Astrocyte (in vitro differentiated cells and primary cell): Measurements from ENCODE around the gene DAGLA. TPM values are rescaled to one million over a fixed set of nuclear protein-coding genes. Genes with fewer than 3 reads are reported as not detected.

Experiments
- DNase-seq: peaks from one replicate; pipeline ENCODE4 v3.0.0-alpha.2; 2010; ENCODE audit warnings: low read depth
- FAIRE-seq: peaks from 2 replicates; lab custom pipeline; 2011; peaks lifted over from hg19 to GRCh38; lab: Jason Lieb, UNC
- H2AFZ ChIP-seq: 2 replicates; pipeline ENCODE4 v1.6.0; 2012; ENCODE audit warnings: low read depth, low read length, inconsistent platforms
- H3K27ac ChIP-seq: 2 replicates; pipeline ENCODE4 v1.5.1; 2011; ENCODE audit warnings: low read depth, low read length, inconsistent platforms
- H3K27me3 ChIP-seq: 2 replicates; pipeline ENCODE4 v1.6.0; 2011; ENCODE audit warnings: low read length, inconsistent platforms; ENCODE audit not compliant: insufficient read depth
- H3K36me3 ChIP-seq: 2 replicates; pipeline ENCODE4 v1.5.1; 2011; ENCODE audit warnings: low read length, inconsistent platforms; ENCODE audit not compliant: insufficient read depth
- H3K4me1 ChIP-seq: 2 replicates; pipeline ENCODE4 v1.5.1; 2011; ENCODE audit warnings: low read length, inconsistent platforms; ENCODE audit not compliant: insufficient read depth
- H3K4me2 ChIP-seq: 2 replicates; pipeline ENCODE4 v1.6.0; 2012; ENCODE audit warnings: low read length, inconsistent platforms
- H3K4me3 ChIP-seq: 2 replicates; pipeline ENCODE4 v1.5.1; 2011; ENCODE audit warnings: low read depth, mild to moderate bottlenecking, low read length, inconsistent platforms; ENCODE audit not compliant: insufficient read depth
- H3K79me2 ChIP-seq: 2 replicates; pipeline ENCODE4 v1.6.0; 2012; ENCODE audit warnings: mild to moderate bottlenecking, low read length, inconsistent platforms; ENCODE audit not compliant: insufficient read depth
- H3K9ac ChIP-seq: 2 replicates; pipeline ENCODE4 v1.6.0; 2012; ENCODE audit warnings: mild to moderate bottlenecking, low read length, inconsistent platforms
- H3K9me3 ChIP-seq: 2 replicates; pipeline ENCODE4 v1.5.1; 2012; ENCODE audit warnings: low read depth, mild to moderate bottlenecking, low read length, inconsistent platforms; ENCODE audit not compliant: insufficient read depth
- H4K20me1 ChIP-seq: 2 replicates; pipeline ENCODE4 v1.6.0; 2012; ENCODE audit warnings: low read length, inconsistent platforms; ENCODE audit not compliant: insufficient read depth
- H3K27ac Mint-ChIP-seq: one replicate; pipeline ENCODE4 v1.8.0; 2021; ENCODE audit warnings: mild to moderate bottlenecking, mixed read lengths; ENCODE audit not compliant: unreplicated experiment
- H3K27me3 Mint-ChIP-seq: one replicate; pipeline ENCODE4 v1.8.0; 2021; ENCODE audit warnings: low read depth, mixed read lengths; ENCODE audit not compliant: unreplicated experiment
- H3K36me3 Mint-ChIP-seq: one replicate; pipeline ENCODE4 v1.8.0; 2021; ENCODE audit warnings: low read depth, mixed read lengths; ENCODE audit not compliant: unreplicated experiment
- H3K4me1 Mint-ChIP-seq: one replicate; pipeline ENCODE4 v1.8.0; 2021; ENCODE audit warnings: low read depth, mixed read lengths; ENCODE audit not compliant: unreplicated experiment
- H3K4me3 Mint-ChIP-seq: one replicate; pipeline ENCODE4 v1.8.0; 2021; ENCODE audit warnings: mild to moderate bottlenecking, moderate library complexity, mixed read lengths; ENCODE audit not compliant: unreplicated experiment
- H3K9me3 Mint-ChIP-seq: one replicate; pipeline ENCODE4 v1.8.0; 2021; ENCODE audit warnings: mild to moderate bottlenecking, mixed read lengths; ENCODE audit not compliant: unreplicated experiment
- EZH2 ChIP-seq: IDR thresholded peaks from 2 replicates; pipeline ENCODE4 v1.6.1; 2012; ENCODE audit warnings: mild to moderate bottlenecking, low read length, inconsistent platforms; ENCODE audit not compliant: insufficient read depth
- total RNA-seq: library from RNA; stranded (reverse); gene quantifications from 2 replicates; pipeline ENCODE4 v1.2.1, GENCODE V29; 2021
- TF ChIP-seq, protein P1 (sequence below): IDR thresholded peaks from 2 replicates; pipeline ENCODE4 v1.5.1; 2011; ENCODE audit warnings: low read depth, mild to moderate bottlenecking, inconsistent platforms, low read length, moderate library complexity; ENCODE audit not compliant: insufficient read depth

DAGLA gene
- total RNA-seq, 1 donor from 2014 or later, result 5.5 TPM

DNA sequence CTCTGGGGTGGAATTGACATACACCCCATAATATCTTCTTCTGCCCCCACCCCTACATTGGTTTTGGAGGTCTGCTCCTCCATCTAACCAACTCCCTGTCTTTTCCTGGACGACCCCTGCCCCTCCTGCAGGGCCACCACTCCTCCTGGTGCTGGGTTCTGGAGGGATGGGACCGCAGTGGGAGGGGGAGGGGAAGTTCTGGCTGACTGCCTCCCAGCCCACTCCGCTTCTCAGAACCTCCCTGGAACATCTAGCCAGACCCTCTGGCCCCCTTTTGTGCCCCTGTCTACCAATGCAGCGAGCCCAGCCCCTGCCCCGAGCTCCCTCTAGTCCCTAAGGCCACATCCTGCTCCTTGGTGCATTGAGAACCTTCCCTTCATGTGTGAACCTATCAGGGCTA lies 73.5 kb downstream of the DAGLA start:
- peak overlapping the region; percentile 85 for H3K4me2 ChIP-seq
- Mint-ChIP-seq H3K36me3 (no peaks in the 10 kb centered on the region), H3K27me3 (no peaks in the 10 kb centered on the region), H3K9me3 (no peaks in the 10 kb centered on the region), H3K4me1 (peaks cover 24% of the 10 kb centered on the region), H3K4me3 (peak overlapping the region; percentile 92), H3K27ac (peak overlapping the region; percentile 12)
- no peaks in the 10 kb centered on the region for H3K9me3 ChIP-seq
- FAIRE-seq (no peak), DNase-seq (no peak)
- no peaks in the 10 kb centered on the region for H3K36me3 ChIP-seq
- H3K4me1 ChIP-seq, result peaks cover 67% of the 10 kb centered on the region
- H3K79me2 ChIP-seq, result peaks cover 51% of the 10 kb centered on the region
- no peaks in the 10 kb centered on the region for H3K27me3 ChIP-seq
- no peak overlapping the region for H2AFZ ChIP-seq
- peaks cover 2% of the 10 kb centered on the region for H4K20me1 ChIP-seq
- peak overlapping the region; percentile 77 for H3K9ac ChIP-seq
- H3K27ac ChIP-seq, result peak overlapping the region; percentile 61
- H3K4me3 ChIP-seq, result peak overlapping the region; percentile 59
- no peak for TF ChIP-seq EZH2
- TF ChIP-seq, protein P1, sequence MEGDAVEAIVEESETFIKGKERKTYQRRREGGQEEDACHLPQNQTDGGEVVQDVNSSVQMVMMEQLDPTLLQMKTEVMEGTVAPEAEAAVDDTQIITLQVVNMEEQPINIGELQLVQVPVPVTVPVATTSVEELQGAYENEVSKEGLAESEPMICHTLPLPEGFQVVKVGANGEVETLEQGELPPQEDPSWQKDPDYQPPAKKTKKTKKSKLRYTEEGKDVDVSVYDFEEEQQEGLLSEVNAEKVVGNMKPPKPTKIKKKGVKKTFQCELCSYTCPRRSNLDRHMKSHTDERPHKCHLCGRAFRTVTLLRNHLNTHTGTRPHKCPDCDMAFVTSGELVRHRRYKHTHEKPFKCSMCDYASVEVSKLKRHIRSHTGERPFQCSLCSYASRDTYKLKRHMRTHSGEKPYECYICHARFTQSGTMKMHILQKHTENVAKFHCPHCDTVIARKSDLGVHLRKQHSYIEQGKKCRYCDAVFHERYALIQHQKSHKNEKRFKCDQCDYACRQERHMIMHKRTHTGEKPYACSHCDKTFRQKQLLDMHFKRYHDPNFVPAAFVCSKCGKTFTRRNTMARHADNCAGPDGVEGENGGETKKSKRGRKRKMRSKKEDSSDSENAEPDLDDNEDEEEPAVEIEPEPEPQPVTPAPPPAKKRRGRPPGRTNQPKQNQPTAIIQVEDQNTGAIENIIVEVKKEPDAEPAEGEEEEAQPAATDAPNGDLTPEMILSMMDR, result no peak

DNA sequence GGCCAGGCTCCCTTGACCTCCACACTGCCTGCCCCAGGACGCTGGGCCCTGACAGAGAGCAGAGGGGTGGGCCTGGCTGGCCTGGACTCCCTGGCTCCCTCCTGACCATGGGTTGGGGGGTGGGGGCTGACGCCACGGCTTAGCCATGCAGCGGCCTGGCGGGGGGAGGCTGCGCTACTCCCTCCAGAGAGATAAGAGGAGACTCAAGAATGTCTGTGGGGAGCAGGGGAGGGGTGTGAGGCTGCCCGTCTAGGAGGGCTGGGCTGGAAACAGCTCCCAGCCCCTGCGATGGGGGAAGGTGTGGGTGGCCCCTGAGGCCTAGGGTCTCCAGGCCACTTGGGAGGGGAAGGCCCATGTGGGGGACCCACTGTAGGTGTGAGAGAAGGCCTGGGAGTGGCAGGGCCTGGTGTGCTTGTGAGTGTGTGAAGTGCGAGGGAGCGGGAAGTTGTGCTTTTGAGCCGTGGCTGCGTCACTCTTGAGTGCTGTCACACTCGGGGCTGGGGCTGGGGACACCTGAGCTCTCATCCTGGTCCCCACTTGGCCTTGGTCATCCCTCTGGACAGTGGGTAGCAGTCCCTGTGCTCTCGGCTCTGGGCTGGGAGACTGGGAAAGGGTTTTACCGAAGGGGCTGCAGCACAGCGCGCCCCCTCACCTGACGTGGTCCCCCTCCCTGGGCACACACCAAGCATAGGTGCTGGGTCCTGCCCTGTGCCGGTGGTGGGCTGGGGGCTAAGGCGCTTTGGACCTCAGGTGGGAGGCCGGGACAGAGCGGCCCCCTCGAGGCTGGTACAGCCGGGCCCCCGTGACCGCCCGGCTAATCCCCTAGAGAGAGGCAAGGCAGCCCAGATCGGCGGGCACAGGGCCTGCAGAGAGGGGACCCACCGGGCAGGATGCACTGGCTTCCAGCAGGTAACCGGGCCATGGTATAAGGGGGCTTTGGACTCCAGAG lies 74.6 kb downstream of the DAGLA start:
- peak overlapping the region; percentile 92 for H3K4me3 Mint-ChIP-seq
- Histone ChIP-seq H3K4me2 (peak overlapping the region; percentile 85), H3K9me3 (no peaks in the 10 kb centered on the region), H3K27ac (peak overlapping the region; percentile 61), H3K27me3 (no peaks in the 10 kb centered on the region), H3K9ac (peak overlapping the region; percentile 77), H3K36me3 (no peaks in the 10 kb centered on the region), H3K4me3 (no peak overlapping the region), H3K4me1 (peaks cover 57% of the 10 kb centered on the region), H4K20me1 (peaks cover 3% of the 10 kb centered on the region), H2AFZ (no peak overlapping the region), H3K79me2 (peaks cover 56% of the 10 kb centered on the region)
- FAIRE-seq (no peak), DNase-seq (peak; percentile 72)
- H3K9me3 Mint-ChIP-seq, result no peaks in the 10 kb centered on the region
- H3K27me3 Mint-ChIP-seq, result no peaks in the 10 kb centered on the region
- H3K4me1 Mint-ChIP-seq, result peaks cover 18% of the 10 kb centered on the region
- no peak overlapping the region for H3K27ac Mint-ChIP-seq
- no peak for TF ChIP-seq EZH2
- TF ChIP-seq, protein P1, result no peak
- no peaks in the 10 kb centered on the region for H3K36me3 Mint-ChIP-seq

DNA sequence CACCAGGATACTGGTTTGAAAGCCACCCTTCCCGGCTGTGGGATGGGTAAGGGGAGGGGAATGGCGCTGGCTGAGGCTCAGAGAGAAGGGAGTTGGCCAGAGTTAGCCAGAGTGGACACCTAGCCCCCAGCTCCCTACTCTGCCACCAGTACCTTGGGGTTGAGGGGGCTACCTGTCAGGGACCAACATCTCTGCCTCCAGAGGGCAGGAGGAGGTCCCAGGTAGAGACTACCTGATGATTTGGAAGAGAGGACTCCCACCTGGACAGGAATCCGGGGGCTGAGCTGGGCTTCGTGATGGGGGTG lies 75.9 kb downstream of the DAGLA start:
- H3K27ac Mint-ChIP-seq, result peak overlapping the region; percentile 26
- Histone ChIP-seq H3K4me1 (peaks cover 54% of the 10 kb centered on the region), H3K27ac (peak overlapping the region; percentile 45), H3K4me2 (peak overlapping the region; percentile 68), H2AFZ (peak overlapping the region; percentile 37), H3K4me3 (no peak overlapping the region), H3K79me2 (peaks cover 64% of the 10 kb centered on the region), H4K20me1 (peaks cover 3% of the 10 kb centered on the region), H3K36me3 (no peaks in the 10 kb centered on the region), H3K9ac (peak overlapping the region; percentile 60), H3K27me3 (no peaks in the 10 kb centered on the region), H3K9me3 (no peaks in the 10 kb centered on the region)
- FAIRE-seq (no peak), DNase-seq (no peak)
- no peaks in the 10 kb centered on the region for H3K9me3 Mint-ChIP-seq
- H3K4me1 Mint-ChIP-seq, result peaks cover 18% of the 10 kb centered on the region
- H3K36me3 Mint-ChIP-seq, result no peaks in the 10 kb centered on the region
- H3K27me3 Mint-ChIP-seq, result no peaks in the 10 kb centered on the region
- TF ChIP-seq, protein P1, result no peak
- no peak for TF ChIP-seq EZH2
- H3K4me3 Mint-ChIP-seq, result no peak overlapping the region
